ENCODE results near the gene SUN5.

DNA sequence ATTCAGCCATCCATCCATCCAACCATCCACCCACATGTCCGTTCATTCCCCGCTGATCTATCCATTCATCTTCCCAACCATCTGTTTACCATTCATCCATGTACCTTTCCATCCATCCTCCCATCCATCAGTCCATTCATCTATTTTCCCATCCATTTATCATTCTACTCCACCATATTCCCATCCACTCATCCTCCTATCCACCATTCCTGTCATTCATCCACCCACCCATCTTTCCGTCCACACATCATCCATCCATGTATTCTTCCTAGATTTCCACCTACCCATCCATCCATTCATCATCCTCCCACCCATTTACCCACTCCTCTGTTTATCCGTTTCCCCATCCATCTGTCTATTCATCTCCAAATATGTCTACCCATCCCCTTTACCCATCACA is 34.0 kb upstream of the SUN5 start:
- TF ChIP-seq POLR2A (IDR thresholded peaks at IDR 0.05; ENCODE audit: low read length) (no peak), GATA1 (IDR thresholded peaks at IDR 0.05; ENCODE audit: low read depth, low read length) (no peak)

Measured in erythroblast (primary cell).